ENCODE results near the gene ZNF792. TPM values are rescaled to one million over a fixed set of nuclear protein-coding genes. Genes with fewer than 3 reads are reported as not detected.
"Not testable (repeated sequence)": the region's sequence is repeated elsewhere in the genome, so short reads cannot be mapped to it uniquely, and the experiment has no call there.

The ZNF792 gene
- total and polyA plus RNA-seq, 5 donors from 2014 or later: 15.5 to 24.7 (median 19.5) TPM

- no peak for ATAC-seq (ENCODE audit: low read depth in 2 of 2)
- no peak overlapping the region for H3K27ac ChIP-seq (ENCODE audit: insufficient read depth, low read length, poor library complexity, severe bottlenecking)
- no peak overlapping the region for H3K4me3 ChIP-seq (ENCODE audit: low read depth, low read length)
- peaks cover 0 to 3% (median 0%) of the 10 kb centered on the region in 7 donors for H3K9me3 Mint-ChIP-seq
- DNase-seq: no peak
- peaks cover 15% of the 10 kb centered on the region for H3K4me1 ChIP-seq (ENCODE audit: control insufficient read depth, insufficient read depth, low read length, poor library complexity, severe bottlenecking)
- H3K36me3 Mint-ChIP-seq: peaks cover 3% of the 10 kb centered on the region
- peak overlapping the region in 1 of 3 donors; percentile 38 for H3K27ac Mint-ChIP-seq
- peaks cover 6 to 30% (median 13%) of the 10 kb centered on the region in 4 donors for H3K4me1 Mint-ChIP-seq
- H3K4me3 Mint-ChIP-seq: peak overlapping the region in 1 of 4 donors; percentile 27
- H3K9me3 ChIP-seq (ENCODE audit: control insufficient read depth in 2 of 2, low read length in 2 of 2): peaks cover 0 to 3% of the 10 kb centered on the region in 2 experiments
- no peaks in the 10 kb centered on the region for H3K27me3 ChIP-seq (ENCODE audit: control insufficient read depth, insufficient read depth, low read length)
- H3K27me3 Mint-ChIP-seq: peaks cover 13% of the 10 kb centered on the region
- H3K36me3 ChIP-seq (ENCODE audit: control insufficient read depth, insufficient read depth, low read length): no peaks in the 10 kb centered on the region
Measured at GRCh38 chr19:34975056-34975455, 11.0 kb upstream of the ZNF792 start.

DNA sequence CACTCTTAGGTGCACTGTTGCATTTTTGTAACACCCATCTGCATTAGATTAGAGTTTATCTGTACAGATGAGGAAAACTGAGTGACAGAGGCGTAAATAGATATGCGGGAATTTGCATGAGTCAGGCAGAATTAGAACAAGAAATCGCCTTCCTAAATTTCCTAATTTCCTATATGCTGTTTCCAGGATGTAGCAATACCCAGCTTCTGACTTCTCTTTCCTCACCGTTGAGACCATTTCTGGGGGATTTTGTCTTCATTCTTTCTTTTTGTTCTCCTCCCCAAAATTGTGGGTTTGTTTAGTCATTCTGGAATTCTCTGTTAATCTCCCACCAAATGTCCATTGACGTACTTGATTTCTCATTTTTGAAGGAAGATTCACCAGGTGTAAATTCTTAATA, 10.6 kb upstream of the ZNF792 start:
- peaks cover 13% of the 10 kb centered on the region for H3K27me3 Mint-ChIP-seq
- H3K36me3 Mint-ChIP-seq: peaks cover 6% of the 10 kb centered on the region
- Histone ChIP-seq H3K9me3 (ENCODE audit: control insufficient read depth in 2 of 2, low read length in 2 of 2) (peaks cover 0 to 3% of the 10 kb centered on the region in 2 experiments), H3K4me1 (ENCODE audit: control insufficient read depth, insufficient read depth, low read length, poor library complexity, severe bottlenecking) (peaks cover 15% of the 10 kb centered on the region), H3K4me3 (ENCODE audit: low read depth, low read length) (no peak overlapping the region), H3K36me3 (ENCODE audit: control insufficient read depth, insufficient read depth, low read length) (no peaks in the 10 kb centered on the region), H3K27me3 (ENCODE audit: control insufficient read depth, insufficient read depth, low read length) (no peaks in the 10 kb centered on the region), H3K27ac (ENCODE audit: insufficient read depth, low read length, poor library complexity, severe bottlenecking) (no peak overlapping the region)
- ATAC-seq (ENCODE audit: low read depth in 2 of 2): no peak
- peak overlapping the region in 1 of 3 donors; percentile 7 for H3K27ac Mint-ChIP-seq
- DNase-seq: no peak
- peak overlapping the region in 1 of 4 donors; percentile 27 for H3K4me3 Mint-ChIP-seq
- peaks cover 0 to 6% (median 0%) of the 10 kb centered on the region in 7 donors for H3K9me3 Mint-ChIP-seq
- H3K4me1 Mint-ChIP-seq: peaks cover 6 to 30% (median 13%) of the 10 kb centered on the region in 4 donors

DNA sequence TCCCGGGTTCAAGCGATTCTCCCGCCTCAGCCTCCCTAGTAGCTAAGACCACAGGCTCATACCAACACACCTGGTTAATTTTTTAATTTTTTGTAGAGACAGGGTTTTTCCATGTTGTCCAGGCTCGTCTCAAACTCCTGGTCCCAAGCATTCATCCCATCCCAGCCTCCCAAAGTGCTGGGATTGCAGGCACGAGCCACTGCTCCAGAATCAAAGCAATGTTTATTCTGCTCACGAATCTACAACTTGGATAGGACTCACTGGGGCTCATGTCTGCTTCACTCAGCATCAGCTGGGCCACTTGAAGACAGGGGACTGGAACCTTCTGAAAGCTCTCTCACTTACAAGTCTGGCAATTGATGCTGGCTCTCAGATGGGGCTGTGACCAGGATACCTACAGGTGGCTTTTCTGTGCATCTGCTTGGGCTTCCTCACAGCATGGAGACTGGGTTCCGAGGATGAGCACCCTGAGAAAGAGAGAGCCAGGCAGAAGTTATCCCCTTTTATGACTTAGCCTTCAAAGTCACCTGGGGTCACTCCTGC, 8.2 kb upstream of the ZNF792 start:
- H3K4me1 Mint-ChIP-seq: peaks cover 6 to 30% (median 13%) of the 10 kb centered on the region in 4 donors
- no peak overlapping the region for H3K27ac Mint-ChIP-seq
- Histone ChIP-seq H3K4me3 (ENCODE audit: low read depth, low read length) (no peak overlapping the region), H3K36me3 (ENCODE audit: control insufficient read depth, insufficient read depth, low read length) (no peaks in the 10 kb centered on the region), H3K9me3 (ENCODE audit: control insufficient read depth in 2 of 2, low read length in 2 of 2) (peaks cover 7% of the 10 kb centered on the region in 2 experiments), H3K4me1 (ENCODE audit: control insufficient read depth, insufficient read depth, low read length, poor library complexity, severe bottlenecking) (peaks cover 15% of the 10 kb centered on the region), H3K27ac (ENCODE audit: insufficient read depth, low read length, poor library complexity, severe bottlenecking) (no peak overlapping the region), H3K27me3 (ENCODE audit: control insufficient read depth, insufficient read depth, low read length) (no peaks in the 10 kb centered on the region)
- peaks cover 6% of the 10 kb centered on the region for H3K36me3 Mint-ChIP-seq
- H3K9me3 Mint-ChIP-seq: peaks cover 0 to 21% (median 3%) of the 10 kb centered on the region in 7 donors
- H3K4me3 Mint-ChIP-seq: no peak overlapping the region
- peaks cover 13% of the 10 kb centered on the region for H3K27me3 Mint-ChIP-seq
- DNase-seq: no peak
- no peak for ATAC-seq (ENCODE audit: low read depth in 2 of 2)

- H3K9me3 ChIP-seq (ENCODE audit: control insufficient read depth in 2 of 2, low read length in 2 of 2); H3K27ac ChIP-seq (ENCODE audit: insufficient read depth, low read length, poor library complexity, severe bottlenecking); ATAC-seq (ENCODE audit: low read depth in 2 of 2); DNase-seq; H3K36me3 Mint-ChIP-seq; H3K36me3 ChIP-seq (ENCODE audit: control insufficient read depth, insufficient read depth, low read length); H3K4me3 ChIP-seq (ENCODE audit: low read depth, low read length); H3K4me3 Mint-ChIP-seq; H3K27me3 ChIP-seq (ENCODE audit: control insufficient read depth, insufficient read depth, low read length): not testable (repeated sequence)
- Mint-ChIP-seq H3K27me3 (peaks cover 13% of the 10 kb centered on the region), H3K9me3 (peaks cover 0 to 32% (median 4%) of the 10 kb centered on the region in 7 donors), H3K27ac (peak overlapping the region in 1 of 3 donors; percentile 6), H3K4me1 (peaks cover 6 to 23% (median 13%) of the 10 kb centered on the region in 4 donors)
- H3K4me1 ChIP-seq (ENCODE audit: control insufficient read depth, insufficient read depth, low read length, poor library complexity, severe bottlenecking): peaks cover 15% of the 10 kb centered on the region
Measured at GRCh38 chr19:34970185-34970780, 6.3 kb upstream of the ZNF792 start.

- Mint-ChIP-seq H3K4me3 (no peak overlapping the region), H3K4me1 (peaks cover 5 to 19% (median 10%) of the 10 kb centered on the region in 4 donors), H3K9me3 (peaks cover 0 to 32% (median 4%) of the 10 kb centered on the region in 7 donors), H3K27ac (peak overlapping the region in 1 of 3 donors; percentile 6), H3K27me3 (peaks cover 9% of the 10 kb centered on the region), H3K36me3 (peaks cover 6% of the 10 kb centered on the region)
- H3K27me3 ChIP-seq (ENCODE audit: control insufficient read depth, insufficient read depth, low read length): no peaks in the 10 kb centered on the region
- no peak overlapping the region for H3K4me3 ChIP-seq (ENCODE audit: low read depth, low read length)
- H3K9me3 ChIP-seq (ENCODE audit: control insufficient read depth in 2 of 2, low read length in 2 of 2): peaks cover 4 to 7% of the 10 kb centered on the region in 2 experiments
- H3K4me1 ChIP-seq (ENCODE audit: control insufficient read depth, insufficient read depth, low read length, poor library complexity, severe bottlenecking): peaks cover 15% of the 10 kb centered on the region
- no peak overlapping the region for H3K27ac ChIP-seq (ENCODE audit: insufficient read depth, low read length, poor library complexity, severe bottlenecking)
- no peaks in the 10 kb centered on the region for H3K36me3 ChIP-seq (ENCODE audit: control insufficient read depth, insufficient read depth, low read length)
- no peak for ATAC-seq (ENCODE audit: low read depth in 2 of 2)
- DNase-seq: no peak
Measured at GRCh38 chr19:34969721-34970120, 5.7 kb upstream of the ZNF792 start.

DNA sequence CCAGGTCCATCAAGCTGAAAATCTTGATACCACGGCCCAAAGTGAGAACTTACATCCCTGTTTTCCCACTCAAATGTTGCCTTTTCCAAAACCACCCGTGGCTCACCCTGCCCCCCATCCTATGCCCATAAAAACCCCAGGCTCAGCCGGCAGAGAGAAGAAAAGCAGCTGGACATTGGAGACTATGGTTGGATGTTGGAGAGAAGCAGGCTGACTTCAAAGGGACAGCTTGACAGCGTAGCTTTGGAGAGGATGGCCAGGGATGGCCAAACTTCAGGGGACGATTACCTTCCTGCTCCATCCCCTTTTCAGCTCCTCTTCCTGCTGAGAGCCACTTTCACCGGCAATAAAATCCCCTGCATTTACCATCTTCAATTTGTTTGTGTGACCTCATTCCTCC, 3.5 kb upstream of the ZNF792 start:
- H3K27me3 ChIP-seq (ENCODE audit: control insufficient read depth, insufficient read depth, low read length): no peaks in the 10 kb centered on the region
- no peak overlapping the region for H3K4me3 ChIP-seq (ENCODE audit: low read depth, low read length)
- H3K36me3 ChIP-seq (ENCODE audit: control insufficient read depth, insufficient read depth, low read length): no peaks in the 10 kb centered on the region
- DNase-seq (no peak), ATAC-seq (ENCODE audit: low read depth in 2 of 2) (no peak)
- H3K9me3 Mint-ChIP-seq: peaks cover 6 to 39% (median 12%) of the 10 kb centered on the region in 7 donors
- H3K4me3 Mint-ChIP-seq: peak overlapping the region in 1 of 4 donors; percentile 81
- no peaks in the 10 kb centered on the region for H3K27me3 Mint-ChIP-seq
- peaks cover 13% of the 10 kb centered on the region for H3K4me1 ChIP-seq (ENCODE audit: control insufficient read depth, insufficient read depth, low read length, poor library complexity, severe bottlenecking)
- H3K4me1 Mint-ChIP-seq: peaks cover 5 to 14% (median 7%) of the 10 kb centered on the region in 4 donors
- no peak overlapping the region for H3K27ac Mint-ChIP-seq
- no peak overlapping the region for H3K27ac ChIP-seq (ENCODE audit: insufficient read depth, low read length, poor library complexity, severe bottlenecking)
- H3K9me3 ChIP-seq (ENCODE audit: control insufficient read depth in 2 of 2, low read length in 2 of 2): peaks cover 4 to 10% of the 10 kb centered on the region in 2 experiments
- peaks cover 13% of the 10 kb centered on the region for H3K36me3 Mint-ChIP-seq

DNA sequence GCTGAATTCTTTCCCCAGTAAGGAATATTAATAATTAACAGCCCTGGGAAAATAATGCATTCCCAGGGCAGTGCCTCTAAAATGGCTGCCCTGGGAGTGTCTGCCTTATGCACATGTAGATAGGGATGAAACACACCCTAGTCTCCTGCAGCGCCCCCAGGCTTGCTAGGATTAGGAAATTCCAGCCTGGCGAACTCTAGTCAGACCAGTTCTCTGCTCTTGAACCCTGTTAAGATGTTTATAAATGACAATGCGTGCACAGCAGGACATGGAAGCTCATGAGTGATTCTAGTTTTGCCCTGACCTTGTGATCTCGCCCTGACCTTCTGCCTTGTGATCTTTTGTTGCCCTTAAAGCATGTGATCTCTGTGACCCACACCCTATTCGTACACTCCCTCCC, 1.5 kb upstream of the ZNF792 start:
- Histone ChIP-seq H3K36me3 (ENCODE audit: control insufficient read depth, insufficient read depth, low read length) (peaks cover 19% of the 10 kb centered on the region), H3K4me1 (ENCODE audit: control insufficient read depth, insufficient read depth, low read length, poor library complexity, severe bottlenecking) (peaks cover 28% of the 10 kb centered on the region), H3K9me3 (ENCODE audit: control insufficient read depth in 2 of 2, low read length in 2 of 2) (peaks cover 19 to 30% of the 10 kb centered on the region in 2 experiments)
- H3K4me1 Mint-ChIP-seq: peaks cover 13 to 31% (median 18%) of the 10 kb centered on the region in 4 donors
- peak overlapping the region; percentile 41 to 91 (median 86) for H3K4me3 Mint-ChIP-seq
- not testable (repeated sequence) for ATAC-seq (ENCODE audit: low read depth in 2 of 2); H3K4me3 ChIP-seq (ENCODE audit: low read depth, low read length); H3K27ac ChIP-seq (ENCODE audit: insufficient read depth, low read length, poor library complexity, severe bottlenecking); DNase-seq; H3K27me3 ChIP-seq (ENCODE audit: control insufficient read depth, insufficient read depth, low read length); H3K27me3 Mint-ChIP-seq
- H3K36me3 Mint-ChIP-seq: peaks cover 34% of the 10 kb centered on the region
- peaks cover 9 to 60% (median 25%) of the 10 kb centered on the region in 7 donors for H3K9me3 Mint-ChIP-seq
- peak overlapping the region in 1 of 3 donors; percentile 65 for H3K27ac Mint-ChIP-seq

All from CD4-positive, CD25-positive, alpha-beta regulatory T cell (primary cell).